Fibroblast of peridontal ligament (primary cell): ENCODE measurements around the gene APOL6.

Source experiments
- DNase-seq: peaks from one replicate; pipeline ENCODE4 v3.0.0-alpha.2; 2010; ENCODE audit errors: extremely low read depth

Gene APOL6, protein sequence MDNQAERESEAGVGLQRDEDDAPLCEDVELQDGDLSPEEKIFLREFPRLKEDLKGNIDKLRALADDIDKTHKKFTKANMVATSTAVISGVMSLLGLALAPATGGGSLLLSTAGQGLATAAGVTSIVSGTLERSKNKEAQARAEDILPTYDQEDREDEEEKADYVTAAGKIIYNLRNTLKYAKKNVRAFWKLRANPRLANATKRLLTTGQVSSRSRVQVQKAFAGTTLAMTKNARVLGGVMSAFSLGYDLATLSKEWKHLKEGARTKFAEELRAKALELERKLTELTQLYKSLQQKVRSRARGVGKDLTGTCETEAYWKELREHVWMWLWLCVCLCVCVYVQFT

DNA sequence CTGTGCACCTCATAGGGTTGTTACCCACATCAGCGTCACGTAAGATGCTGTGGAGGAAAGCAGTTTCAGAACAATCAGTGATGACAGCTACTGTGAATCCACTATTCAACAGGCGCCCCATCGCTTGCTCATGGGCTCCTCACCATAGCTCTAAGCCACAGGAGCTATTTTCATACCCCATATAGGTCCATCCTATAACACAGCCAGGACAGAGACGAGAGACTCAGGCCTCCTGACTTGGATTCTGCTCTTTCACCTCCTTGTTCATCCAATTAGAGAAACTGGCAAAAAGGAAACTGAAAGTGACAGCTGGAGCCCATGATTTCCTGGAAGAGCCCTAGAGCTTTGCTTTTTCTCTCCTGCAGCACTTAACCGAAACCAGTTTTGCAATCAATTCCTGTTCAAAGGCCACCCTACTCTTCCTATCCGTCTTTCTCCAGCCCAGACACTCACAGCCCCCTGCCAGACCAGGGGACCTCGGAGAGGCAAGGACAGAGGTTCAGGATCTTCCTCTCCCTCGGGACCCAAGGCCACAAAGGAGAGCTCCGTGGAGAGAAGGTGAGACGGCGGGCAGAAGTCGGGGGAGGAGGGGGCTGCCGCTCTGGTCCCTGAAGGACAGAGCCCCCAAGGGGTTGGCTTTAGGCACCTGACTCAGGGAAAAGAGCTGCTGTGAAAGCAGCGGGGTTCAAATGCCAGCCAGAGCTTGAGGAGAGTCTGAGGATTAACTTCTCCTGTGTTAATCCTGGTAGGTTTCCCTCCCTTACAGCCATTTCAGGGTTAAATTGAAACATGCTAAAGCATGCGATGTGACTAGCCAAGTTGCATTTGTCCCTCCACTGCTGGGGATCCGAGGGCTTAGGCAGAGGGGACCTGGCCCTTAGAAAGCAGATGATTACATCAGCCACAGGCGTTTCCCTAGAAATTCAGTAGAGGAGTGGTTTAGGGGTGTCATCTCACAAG lies at the start of gene APOL6:
APOL6 (plus strand) TSS at position 381 of the 960 bp plus-strand sequence. CDS start 7,980 bp downstream, outside the sequence.
- DNase-seq: peak; percentile 89

DNA sequence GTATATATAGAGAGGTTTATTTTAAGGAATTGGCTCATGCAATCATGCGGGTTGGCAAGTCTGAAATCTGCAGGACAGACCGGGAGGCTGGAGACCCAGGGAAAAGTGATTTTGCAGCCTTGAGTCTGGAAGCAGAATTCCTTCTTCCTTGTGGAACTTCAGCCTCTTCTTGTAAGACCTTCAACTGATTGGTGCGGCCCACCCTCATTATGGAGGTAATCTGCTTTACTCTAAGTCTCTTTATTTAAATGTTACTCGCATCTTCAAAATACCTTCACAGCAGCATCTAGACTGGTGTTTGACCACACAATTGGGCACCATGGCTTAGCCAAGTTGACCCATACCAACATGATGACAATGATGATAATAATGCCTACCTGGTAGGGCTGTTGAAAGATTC lies 48.9 kb upstream of the APOL6 start:
- DNase-seq: no peak

DNA sequence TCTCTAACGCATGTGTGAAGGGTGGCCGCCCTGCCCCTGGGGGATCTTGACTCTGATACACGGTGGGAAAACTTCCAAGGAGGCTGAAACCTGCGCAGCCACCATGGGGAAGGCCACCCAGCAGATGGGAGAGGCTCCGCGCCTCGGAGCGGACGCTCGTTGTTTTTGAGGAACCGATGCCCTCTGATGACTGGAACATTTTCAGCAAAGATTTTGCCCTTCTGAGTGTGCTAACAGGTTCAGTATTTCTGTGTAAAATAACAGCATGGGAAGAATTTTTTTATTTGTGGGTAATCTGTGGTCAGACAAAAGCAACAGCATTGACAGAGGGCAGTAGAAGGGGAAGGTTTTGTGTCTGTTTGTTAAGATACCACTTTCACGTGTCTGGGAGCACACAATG lies 47.8 kb upstream of the APOL6 start:
- DNase-seq: no peak

DNA sequence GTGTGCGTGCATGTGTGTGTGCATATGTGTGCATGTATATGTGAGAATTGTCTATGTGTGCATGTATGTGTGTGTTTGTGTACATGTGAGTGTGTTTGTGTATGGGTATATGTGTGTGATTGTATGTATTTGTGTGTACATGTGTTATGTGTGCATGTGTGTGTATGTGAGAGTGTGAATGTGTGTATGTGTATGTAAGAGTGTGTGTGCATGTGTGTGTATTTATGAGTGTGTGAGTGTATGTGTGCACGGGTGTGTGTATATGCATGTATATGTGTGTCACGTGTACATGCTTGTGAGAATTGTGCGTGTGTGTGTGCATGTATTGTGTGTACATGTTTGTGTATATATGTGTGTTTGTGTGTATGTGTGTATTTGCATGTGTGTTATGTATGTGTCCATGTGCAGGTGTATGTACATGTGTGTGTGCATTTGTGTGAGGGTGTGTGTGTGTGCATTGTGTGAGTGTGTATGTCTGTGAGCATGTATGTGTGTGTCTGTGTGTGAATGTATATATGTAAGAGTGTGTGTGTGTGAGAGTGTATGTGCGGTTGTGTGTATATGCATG lies 47.1 kb upstream of the APOL6 start:
- no peak for DNase-seq

DNA sequence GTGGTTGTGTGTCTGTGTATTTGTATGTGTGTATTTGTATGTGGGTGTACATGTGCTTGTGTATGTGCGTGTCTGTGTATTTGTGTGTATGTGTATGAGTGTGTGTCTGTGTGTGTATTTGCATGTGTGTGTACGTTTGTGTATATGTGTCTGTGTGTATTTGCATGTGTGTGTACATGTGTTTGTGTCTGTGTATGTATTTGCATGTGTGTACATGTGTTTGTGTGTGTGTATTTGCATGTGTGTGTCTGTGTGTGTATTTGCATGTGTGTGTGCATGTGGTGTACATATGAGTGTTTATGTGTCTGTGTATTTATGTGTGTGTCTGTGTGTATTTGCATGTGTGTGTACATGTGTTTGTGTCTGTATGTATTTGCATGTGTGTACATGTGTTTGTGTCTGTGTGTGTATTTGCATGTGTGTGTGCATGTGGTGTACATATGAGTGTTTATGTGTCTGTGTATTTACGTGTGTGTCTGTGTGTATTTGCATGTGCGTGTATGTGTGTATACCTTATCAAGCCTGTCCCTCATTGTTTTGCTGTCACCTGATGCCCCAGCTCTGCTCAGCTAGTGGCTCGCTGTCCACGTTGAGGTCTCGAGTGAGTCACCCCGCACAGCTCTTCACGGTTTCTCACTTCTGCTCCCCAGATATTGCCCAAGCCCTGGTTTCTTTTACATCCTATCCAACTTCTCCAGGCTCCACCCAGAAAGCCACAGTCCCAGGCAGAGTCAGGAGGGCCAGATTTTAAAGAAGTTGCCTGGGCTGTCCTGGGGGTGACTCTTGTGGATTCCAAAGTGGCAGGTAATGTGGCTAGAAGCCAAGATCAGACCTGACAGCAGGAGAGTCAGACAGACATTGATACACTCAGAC lies 46.3 kb upstream of the APOL6 start:
- peak; percentile 58 for DNase-seq

DNA sequence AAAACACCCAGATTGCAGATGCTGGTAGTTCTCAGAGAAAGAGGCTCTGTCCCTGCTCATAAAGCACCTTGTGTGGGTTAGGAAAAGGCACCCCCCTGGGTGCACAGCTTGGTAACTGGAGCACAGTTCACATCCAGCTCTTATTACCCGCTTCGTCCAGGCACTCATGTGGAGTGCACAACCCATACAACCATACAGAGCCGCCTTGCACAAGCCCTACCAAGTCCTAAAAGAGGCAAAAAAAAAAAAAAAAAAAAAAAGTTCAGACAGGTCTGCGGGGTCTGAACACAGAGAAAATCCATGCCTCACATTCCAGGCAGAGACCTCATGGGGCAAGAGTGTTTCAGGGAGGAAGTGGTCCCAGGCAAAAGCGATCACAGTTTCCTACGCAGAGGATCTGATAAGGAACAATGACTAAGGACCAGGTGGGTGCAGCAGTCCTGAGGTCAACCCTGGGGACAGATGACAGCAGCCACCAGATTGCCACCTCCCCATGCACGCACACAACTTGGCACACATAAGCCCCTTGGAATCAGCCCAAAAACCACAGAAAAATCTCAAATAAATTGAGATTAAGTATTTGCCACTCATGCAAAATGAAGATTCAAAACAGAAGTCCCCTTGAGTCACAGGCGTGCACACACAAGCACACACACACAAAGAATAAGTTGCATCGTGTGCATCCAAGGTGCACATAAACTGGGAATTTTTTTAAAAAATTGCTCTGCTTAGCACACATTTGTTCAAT lies 43.5 kb upstream of the APOL6 start:
- DNase-seq: no peak

DNA sequence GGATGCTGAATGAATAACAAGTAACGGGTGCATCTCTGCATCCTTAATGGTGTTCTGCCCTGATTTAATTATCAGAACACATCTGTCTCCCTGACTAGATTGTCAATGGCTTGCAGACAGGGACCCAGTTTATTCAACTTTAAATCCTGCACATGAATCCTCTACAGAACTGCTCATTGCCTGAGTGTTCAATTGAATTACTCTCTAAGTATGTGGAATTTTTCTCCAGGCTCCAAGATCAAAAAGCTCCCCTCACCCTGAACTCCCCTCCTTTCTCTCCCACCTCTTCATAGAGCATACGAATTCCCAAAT lies 42.9 kb upstream of the APOL6 start:
- no peak for DNase-seq

DNA sequence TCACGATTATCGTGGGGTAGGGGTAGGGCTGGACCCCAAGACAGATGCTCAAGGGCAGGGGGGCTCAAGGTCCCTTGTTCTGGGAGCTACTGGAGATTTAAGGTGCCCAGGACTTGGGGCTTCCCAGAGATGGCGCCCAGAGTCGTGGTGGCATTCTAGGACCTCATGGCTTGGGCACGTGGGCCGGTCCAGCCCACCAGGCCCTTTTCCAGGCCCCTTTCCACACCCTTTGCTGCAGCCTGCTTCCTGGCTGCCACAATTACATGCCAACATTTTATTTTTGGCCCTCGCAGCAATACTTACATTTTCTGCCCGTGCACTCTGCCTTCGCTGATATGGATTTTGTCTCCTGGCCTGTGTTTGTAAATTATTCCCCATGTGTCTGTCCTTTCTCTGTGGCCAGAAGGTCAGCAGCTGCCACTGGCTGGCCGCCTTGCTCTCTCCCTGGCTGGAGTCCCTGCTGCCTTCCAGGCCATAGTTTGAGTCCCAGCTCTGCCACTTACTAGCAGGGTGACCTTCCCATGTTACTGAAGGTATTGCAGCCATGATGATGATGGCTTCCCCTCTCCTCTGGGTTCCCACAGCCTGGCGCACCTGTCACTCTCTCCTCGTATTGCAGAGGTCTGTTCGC lies 42.3 kb upstream of the APOL6 start:
- no peak for DNase-seq

DNA sequence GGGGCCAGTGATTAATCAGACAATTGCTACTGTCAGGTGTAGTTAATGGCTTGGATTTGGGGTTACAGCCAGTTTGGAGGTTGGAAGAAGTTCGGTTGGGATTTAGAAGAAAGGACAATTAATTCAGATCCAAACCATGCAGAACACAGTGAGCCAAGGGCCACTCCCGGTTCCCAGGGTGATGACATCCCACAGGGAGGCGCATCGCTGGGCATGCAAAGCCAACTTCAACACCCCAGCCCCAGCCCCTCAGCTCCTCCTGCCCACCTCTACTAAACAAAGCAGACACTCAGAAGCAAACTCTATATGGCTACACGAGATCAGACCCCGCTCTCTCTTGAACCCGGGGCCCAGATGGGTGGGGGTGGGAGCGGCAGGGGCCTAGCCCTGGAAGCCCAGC lies 41.3 kb upstream of the APOL6 start:
- DNase-seq: no peak

DNA sequence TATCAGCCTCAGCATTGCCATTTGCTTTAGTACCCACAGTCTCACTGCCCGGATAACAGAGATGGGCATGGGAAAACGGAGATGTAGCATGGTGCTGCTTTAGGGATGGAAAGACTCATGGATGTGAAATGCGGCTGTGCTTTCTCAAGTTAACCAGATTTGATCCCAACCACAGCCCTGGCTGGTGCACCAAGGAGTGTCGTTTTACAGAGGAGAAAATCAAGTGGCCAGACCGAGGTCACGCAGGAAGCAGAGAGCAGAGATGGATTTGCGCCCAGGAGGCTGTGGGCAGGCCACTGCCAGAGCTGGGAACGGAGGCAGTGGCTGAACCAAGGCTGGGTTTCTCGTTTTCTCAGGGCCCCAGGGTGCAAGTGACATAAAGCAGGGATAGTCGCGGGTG lies 40.2 kb upstream of the APOL6 start:
- DNase-seq: peak; percentile 65

DNA sequence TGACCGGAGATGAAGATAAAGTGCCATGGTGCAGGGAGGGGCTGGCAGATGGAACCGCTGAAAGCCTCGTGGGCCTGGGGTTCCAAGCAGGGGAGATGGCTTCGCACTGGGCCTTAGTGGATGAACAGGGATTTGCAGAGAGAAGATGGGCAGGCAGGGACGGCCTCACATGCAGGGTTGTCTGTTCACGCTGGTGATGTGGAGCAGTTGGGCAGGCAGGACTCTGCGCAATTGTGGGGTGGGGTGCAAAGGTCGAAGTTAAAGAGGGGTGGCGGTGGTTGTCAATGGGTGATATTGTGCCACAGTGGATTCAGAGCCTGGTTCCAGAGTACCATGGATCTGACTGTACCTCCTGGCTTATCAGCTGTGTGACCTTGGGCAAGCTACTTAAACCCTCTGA lies 39.0 kb upstream of the APOL6 start:
- no peak for DNase-seq

DNA sequence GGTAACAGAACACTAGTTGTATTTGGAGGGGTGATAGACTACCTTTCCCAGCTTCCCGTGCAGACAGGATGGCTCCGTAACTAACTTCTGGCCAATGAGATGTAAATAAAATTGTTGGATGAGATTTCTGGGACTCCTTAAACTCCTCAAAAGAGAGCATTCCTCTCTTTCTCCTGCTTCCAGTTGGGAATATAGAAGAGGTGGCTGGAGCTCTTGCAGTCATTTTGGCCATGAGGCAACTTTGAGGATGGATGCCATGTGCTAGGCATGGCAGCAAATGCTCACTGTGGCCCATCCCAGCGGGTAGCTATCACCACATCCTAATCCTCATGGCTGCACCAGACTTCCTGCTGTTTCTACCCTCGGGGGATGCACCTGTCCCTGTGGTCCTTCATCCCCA lies 38.5 kb upstream of the APOL6 start:
- no peak for DNase-seq

DNA sequence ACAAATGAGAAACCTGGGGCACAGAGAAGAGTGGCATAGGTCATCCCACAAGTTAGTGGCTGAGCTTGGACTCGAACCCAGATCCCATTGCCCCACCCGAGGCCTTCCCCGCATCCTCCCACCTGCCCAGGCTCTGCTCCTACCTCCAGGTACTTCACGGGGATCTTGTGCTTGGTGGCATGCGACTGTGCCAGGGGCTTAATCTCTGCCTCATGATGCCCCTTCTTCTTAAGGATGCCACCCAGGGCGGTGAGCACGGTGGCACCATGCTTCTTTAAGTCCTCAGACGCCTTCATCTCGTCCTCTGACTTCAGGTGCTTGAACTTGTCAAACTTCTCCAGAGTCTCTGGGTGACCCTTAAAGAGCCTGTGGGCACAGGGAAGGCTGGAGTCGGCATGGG lies 37.5 kb upstream of the APOL6 start:
- no peak for DNase-seq

DNA sequence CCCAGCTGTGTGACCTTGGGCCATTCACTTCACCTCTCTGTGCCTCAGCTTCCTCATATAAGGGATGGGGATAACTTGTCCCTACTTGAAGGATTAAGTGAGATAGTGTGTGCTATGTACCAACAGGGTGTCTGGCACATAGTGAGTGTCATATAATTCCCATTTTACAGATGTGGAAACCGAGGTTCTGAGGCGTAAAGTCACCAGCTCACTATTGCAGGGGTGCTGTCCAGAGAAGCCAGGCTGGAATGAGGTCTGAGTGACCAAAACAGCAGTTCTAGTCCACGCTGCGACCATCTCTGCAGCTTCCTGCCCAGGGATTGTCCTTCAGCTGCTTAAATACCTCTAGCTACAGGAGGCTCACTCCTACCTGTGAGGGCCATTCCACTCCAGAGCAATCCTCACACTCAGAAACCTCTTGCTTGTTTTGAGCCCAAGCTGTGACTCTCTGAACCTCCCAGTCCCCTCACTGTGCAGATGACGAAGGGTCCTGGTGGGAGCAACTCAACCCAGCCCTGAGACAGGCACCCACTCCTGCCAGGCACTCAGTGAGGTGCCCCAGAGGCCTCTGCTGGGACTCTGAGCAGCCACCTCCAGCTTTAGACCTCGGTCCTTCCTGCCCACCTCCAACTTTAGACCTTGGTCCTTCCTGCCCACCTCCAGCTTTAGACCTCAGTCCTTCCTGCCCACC lies 36.9 kb upstream of the APOL6 start:
- DNase-seq: no peak

DNA sequence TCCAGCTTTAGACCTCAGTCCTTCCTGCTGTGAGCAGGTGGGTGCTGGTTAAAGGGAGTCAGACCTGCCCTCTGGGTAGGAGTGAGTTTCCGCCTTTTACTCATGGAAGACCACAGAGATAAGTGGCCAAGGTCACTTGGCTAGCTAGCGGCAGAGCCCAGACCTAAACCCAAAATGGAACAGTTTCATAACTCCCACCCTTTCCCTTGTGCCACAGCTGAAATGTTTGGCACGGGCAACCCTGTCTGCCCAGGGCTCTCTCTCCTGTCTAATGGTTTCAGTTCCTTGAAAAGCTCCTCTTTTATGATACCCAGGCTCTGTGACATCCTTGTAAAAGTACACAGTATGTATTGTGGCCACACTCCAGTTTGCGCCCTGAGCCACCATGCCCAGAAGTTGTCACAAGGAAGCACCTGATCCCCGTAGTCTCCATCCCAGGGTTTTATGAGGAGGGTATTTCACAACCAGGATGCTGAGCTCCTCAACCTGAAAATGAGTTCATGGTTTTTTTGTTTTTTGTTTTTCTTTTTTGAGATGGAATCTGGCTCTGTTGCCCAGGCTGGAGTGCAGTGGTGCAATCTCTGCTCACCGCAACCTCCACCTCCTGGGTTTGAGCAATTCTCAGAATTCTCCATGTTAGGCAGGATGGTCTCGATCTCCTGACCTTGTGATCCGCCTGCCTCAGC lies 36.2 kb upstream of the APOL6 start:
- DNase-seq: no peak

DNA sequence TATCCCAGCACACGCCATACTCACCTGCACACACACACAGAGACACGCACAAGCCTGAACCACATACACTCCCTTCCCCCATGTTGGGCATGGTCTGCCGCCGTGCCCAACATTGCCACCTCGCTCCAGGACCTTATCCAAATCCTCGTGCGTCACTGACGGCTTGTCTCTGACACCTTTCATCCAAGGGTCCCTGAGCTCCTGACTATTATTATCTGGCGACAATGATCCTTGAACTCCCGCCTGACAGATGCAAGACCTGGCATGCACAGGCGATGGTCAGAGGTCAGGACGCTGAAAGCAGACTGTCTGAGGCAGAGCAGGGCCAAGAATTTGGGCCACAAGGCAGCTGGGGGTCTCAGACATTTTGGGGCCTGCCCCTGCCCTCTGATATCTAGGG lies 35.3 kb upstream of the APOL6 start:
- no peak for DNase-seq

DNA sequence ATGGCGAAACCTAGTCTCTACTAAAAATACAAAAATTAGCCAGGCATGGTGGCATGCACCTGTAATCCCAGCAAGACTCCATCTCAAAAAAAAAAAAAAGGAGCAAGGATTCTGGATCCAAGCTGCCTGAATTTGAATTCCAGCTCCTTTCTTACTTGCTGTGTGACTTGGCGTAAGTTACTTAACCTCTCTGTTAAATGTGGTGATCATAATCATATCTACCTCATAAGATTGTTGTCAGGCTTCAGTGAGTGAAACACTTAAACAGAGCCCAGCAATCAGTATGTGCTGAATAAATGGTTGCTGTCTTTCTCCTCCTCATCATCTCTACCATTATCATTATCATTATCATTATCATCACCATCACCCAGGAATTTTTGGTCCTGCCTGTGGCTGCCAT lies 33.8 kb upstream of the APOL6 start:
- no peak for DNase-seq

DNA sequence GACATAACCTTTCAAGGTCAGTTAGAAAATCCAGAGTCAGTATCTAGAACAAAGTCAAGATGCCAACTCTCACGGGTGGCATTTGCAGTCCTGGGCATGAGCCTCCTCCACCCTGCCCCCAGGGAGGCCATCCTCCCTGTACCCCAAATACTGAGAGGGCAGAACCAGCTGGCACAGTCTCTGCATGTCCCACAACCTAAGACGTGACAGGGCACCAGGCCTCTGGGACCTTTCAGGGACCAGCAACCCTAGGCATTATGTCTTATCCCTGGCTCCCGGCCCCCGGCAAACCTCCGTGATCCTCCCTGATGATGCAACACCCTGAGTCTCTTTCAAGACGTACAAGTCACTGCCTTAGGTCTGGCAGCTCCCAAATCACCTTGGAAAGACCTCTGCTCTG lies 33.1 kb upstream of the APOL6 start:
- no peak for DNase-seq

DNA sequence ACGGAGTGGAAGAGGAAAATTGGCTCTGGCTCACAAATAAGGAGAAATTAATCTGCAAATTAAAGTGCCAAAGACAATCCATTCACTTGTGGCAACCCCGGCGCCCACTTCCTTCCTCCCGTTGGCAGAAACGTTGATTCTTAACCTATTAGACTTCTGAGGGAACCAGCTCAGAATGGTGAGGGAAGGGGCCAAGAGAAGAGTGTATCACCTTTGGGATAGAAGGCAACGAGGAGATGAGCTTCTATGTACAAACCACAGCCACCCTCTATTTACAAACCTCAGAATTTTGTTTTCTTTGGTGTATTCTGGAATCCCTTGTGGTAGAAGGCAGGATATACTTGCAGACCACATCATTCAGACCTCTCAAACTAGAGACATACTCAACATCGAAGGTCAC lies 32.2 kb upstream of the APOL6 start:
- no peak for DNase-seq
